ENCODE data around the gene ETNK2. TPM values are rescaled to one million over a fixed set of nuclear protein-coding genes. Genes with fewer than 3 reads are reported as not detected.

The ETNK2 gene
- total RNA-seq, 1 donor from 2014 or later = 5.0 TPM

DNA sequence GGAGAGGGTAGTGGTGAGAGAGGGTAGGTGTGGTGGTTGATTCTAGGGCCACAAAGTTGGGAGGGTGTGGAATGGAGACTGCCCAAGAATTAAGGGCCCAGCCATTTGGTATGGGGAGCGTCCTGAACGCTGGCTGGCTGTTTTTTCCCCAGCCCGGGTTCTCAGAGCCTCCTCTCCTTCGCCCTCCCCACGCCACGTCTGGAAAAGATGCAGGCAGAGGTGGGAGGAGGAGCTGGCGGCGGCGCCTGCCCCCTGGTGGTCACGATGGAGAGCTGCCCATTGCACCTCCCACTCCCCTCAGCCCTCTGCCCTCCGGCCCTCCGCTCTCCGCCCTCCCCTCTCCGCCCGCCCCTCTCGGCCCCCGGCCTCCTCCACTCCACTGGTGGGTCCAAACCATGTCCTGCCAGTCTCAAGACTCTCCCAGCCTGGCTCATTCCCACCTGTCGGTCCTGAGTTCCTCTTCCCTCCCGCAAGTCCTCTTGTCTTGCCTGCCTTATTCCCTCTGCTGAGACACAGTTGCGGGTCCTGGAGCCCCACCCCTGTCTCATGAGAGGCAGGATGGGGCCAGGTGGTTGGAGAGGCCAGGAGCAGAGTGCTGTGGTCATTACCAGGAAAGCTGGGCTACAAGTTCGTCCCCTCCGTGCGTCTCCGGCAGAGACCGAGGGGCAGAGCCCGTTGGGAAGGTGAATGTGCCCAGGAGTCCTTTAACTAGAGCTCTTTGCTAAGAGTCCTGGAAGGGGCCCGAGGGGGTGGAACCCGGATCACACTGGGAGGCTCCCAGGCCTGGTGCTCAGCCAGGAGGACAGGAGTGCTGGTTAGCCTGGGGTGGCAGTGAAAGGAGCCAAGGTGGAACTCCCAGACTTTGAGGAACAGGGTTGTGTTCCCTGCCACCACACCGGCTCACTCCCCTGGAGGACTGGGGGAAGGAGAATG is 22.6 kb downstream of the ETNK2 start:
- Mint-ChIP-seq H3K4me3 (ENCODE audit: unreplicated experiment) (peak overlapping the region; percentile 43), H3K4me1 (ENCODE audit: low read depth, unreplicated experiment) (peaks cover 2% of the 10 kb centered on the region), H3K27me3 (ENCODE audit: unreplicated experiment) (peaks cover 7% of the 10 kb centered on the region), H3K9me3 (ENCODE audit: unreplicated experiment) (peaks cover 3% of the 10 kb centered on the region), H3K27ac (ENCODE audit: unreplicated experiment) (peak overlapping the region; percentile 33), H3K36me3 (ENCODE audit: unreplicated experiment) (no peaks in the 10 kb centered on the region)
- TF ChIP-seq, protein P1, sequence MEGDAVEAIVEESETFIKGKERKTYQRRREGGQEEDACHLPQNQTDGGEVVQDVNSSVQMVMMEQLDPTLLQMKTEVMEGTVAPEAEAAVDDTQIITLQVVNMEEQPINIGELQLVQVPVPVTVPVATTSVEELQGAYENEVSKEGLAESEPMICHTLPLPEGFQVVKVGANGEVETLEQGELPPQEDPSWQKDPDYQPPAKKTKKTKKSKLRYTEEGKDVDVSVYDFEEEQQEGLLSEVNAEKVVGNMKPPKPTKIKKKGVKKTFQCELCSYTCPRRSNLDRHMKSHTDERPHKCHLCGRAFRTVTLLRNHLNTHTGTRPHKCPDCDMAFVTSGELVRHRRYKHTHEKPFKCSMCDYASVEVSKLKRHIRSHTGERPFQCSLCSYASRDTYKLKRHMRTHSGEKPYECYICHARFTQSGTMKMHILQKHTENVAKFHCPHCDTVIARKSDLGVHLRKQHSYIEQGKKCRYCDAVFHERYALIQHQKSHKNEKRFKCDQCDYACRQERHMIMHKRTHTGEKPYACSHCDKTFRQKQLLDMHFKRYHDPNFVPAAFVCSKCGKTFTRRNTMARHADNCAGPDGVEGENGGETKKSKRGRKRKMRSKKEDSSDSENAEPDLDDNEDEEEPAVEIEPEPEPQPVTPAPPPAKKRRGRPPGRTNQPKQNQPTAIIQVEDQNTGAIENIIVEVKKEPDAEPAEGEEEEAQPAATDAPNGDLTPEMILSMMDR (IDR thresholded peaks at IDR 0.05; ENCODE audit: partially characterized antibody, unreplicated experiment) = peak; percentile 97
- peak; percentile 84 for DNase-seq

DNA sequence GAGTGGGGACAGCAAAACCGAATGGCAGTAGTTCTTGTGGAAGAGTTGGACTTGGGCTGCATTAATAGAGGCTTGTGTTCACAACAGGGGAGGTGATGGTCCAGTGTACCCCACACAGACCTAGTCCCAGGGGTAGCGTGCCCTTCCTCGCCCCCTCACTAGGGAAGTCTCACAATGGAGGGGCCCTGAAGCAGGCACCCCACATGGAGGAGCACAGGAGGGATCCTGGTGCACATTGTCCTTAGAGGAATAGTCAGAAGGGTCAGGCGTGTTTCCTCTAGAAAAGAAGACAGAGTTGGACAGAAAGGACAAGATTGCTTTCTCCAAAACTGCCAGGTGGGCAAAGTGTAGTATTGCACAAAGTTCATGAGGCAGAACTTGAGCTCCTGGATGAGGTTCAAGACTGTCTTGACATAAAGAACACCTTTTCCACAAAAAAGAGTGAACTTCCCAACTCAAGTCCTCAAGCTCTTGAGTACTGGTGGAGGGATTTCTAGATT is 23.3 kb downstream of the ETNK2 start:
- H3K27me3 Mint-ChIP-seq (ENCODE audit: unreplicated experiment) = peaks cover 7% of the 10 kb centered on the region
- TF ChIP-seq, protein P1 (IDR thresholded peaks at IDR 0.05; ENCODE audit: partially characterized antibody, unreplicated experiment) = no peak
- no peak overlapping the region for H3K4me3 Mint-ChIP-seq (ENCODE audit: unreplicated experiment)
- H3K9me3 Mint-ChIP-seq (ENCODE audit: unreplicated experiment) = peaks cover 3% of the 10 kb centered on the region
- H3K36me3 Mint-ChIP-seq (ENCODE audit: unreplicated experiment) = no peaks in the 10 kb centered on the region
- DNase-seq = no peak
- H3K4me1 Mint-ChIP-seq (ENCODE audit: low read depth, unreplicated experiment) = peaks cover 2% of the 10 kb centered on the region
- H3K27ac Mint-ChIP-seq (ENCODE audit: unreplicated experiment) = peak overlapping the region; percentile 33

DNA sequence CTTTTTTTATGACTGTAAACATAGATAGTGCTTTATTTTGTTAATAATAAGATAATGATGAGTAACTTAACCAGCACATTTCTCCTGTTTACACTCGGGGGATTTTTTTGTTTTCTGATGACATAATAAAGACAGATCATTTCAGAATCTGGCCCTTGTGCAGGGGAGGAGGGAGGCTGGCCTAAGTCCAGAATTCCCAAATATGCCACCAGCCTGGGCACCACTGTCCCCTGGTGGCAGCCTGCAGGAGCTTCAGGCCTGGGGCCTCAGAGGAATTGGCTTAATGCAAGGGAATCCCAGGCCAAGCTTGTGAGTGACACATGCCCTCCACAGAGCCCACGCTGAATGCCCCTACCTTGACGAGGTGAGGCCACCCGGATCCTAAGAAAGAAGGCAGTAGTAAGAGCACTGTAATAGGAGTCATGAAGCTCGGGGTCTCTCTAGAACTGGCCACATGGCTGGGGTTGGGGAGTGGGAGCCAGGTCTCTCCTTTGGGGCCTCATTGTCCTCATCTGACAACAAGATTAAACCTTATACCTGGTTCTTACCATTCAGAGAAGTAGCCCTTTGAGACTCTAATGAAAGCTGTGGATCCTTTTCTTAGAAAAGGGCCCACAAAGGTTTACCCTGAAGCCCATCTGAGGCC is 24.1 kb downstream of the ETNK2 start:
- peak overlapping the region; percentile 1 for H3K4me3 Mint-ChIP-seq (ENCODE audit: unreplicated experiment)
- H3K36me3 Mint-ChIP-seq (ENCODE audit: unreplicated experiment) = no peaks in the 10 kb centered on the region
- H3K27me3 Mint-ChIP-seq (ENCODE audit: unreplicated experiment) = peaks cover 9% of the 10 kb centered on the region
- H3K4me1 Mint-ChIP-seq (ENCODE audit: low read depth, unreplicated experiment) = peaks cover 5% of the 10 kb centered on the region
- TF ChIP-seq, protein P1 (IDR thresholded peaks at IDR 0.05; ENCODE audit: partially characterized antibody, unreplicated experiment) = peak; percentile 78
- H3K9me3 Mint-ChIP-seq (ENCODE audit: unreplicated experiment) = peaks cover 3% of the 10 kb centered on the region
- DNase-seq = peak; percentile 79
- no peak overlapping the region for H3K27ac Mint-ChIP-seq (ENCODE audit: unreplicated experiment)

DNA sequence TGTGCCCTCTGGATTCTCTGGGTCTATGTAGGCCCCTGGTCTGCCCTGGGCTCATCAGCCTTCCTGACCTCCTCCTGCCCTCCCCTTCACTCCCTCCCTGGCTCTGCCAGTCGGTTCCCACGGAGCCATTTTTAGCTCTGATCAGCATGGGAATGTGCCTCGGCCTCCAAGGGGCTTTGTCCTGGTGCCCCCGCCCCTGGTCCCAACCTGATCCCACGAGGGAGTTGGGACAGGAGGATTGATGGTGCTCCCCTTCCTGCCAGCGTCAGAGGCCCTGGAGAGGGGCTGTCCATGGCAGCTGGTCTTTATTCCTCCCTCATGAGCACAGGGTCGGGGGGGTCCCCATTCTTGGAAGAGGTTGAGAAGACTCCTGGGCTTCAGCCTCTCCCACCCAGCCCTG is 24.9 kb downstream of the ETNK2 start:
- H3K4me1 Mint-ChIP-seq (ENCODE audit: low read depth, unreplicated experiment) = peaks cover 5% of the 10 kb centered on the region
- H3K36me3 Mint-ChIP-seq (ENCODE audit: unreplicated experiment) = no peaks in the 10 kb centered on the region
- peaks cover 7% of the 10 kb centered on the region for H3K27me3 Mint-ChIP-seq (ENCODE audit: unreplicated experiment)
- TF ChIP-seq, protein P1 (IDR thresholded peaks at IDR 0.05; ENCODE audit: partially characterized antibody, unreplicated experiment) = no peak
- DNase-seq = no peak
- H3K4me3 Mint-ChIP-seq (ENCODE audit: unreplicated experiment) = no peak overlapping the region
- no peak overlapping the region for H3K27ac Mint-ChIP-seq (ENCODE audit: unreplicated experiment)
- H3K9me3 Mint-ChIP-seq (ENCODE audit: unreplicated experiment) = peaks cover 3% of the 10 kb centered on the region
